Measurements from ENCODE around the gene ARMC3.

GRCh38 chr10:23060918-23061317 lies 133.1 kb downstream of the ARMC3 start:
- TF ChIP-seq POLR2A (IDR thresholded peaks at IDR 0.05; ENCODE audit: low read depth) (no peak), POLR2AphosphoS5 (IDR thresholded peaks at IDR 0.05) (no peak)
- TF ChIP-seq, protein P1, sequence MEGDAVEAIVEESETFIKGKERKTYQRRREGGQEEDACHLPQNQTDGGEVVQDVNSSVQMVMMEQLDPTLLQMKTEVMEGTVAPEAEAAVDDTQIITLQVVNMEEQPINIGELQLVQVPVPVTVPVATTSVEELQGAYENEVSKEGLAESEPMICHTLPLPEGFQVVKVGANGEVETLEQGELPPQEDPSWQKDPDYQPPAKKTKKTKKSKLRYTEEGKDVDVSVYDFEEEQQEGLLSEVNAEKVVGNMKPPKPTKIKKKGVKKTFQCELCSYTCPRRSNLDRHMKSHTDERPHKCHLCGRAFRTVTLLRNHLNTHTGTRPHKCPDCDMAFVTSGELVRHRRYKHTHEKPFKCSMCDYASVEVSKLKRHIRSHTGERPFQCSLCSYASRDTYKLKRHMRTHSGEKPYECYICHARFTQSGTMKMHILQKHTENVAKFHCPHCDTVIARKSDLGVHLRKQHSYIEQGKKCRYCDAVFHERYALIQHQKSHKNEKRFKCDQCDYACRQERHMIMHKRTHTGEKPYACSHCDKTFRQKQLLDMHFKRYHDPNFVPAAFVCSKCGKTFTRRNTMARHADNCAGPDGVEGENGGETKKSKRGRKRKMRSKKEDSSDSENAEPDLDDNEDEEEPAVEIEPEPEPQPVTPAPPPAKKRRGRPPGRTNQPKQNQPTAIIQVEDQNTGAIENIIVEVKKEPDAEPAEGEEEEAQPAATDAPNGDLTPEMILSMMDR (IDR thresholded peaks at IDR 0.05), result no peak

Measured in esophagus muscularis mucosa (tissue), 3 donors.